Progenitor cell of endocrine pancreas (in vitro differentiated cells): ENCODE data around the gene LRMDA. TPM values are rescaled to one million over a fixed set of nuclear protein-coding genes. Genes with fewer than 3 reads are reported as not detected.

ENCODE experiments used
- DNase-seq: peaks from one replicate; pipeline ENCODE4 v3.0.0; 2021; ENCODE audit warnings: low spot score; ENCODE audit not compliant: unreplicated experiment
- H3K27ac Mint-ChIP-seq: 2 replicates; pipeline ENCODE4 v1.8.0; 2021; ENCODE audit warnings: mild to moderate bottlenecking, moderate library complexity, mixed read lengths
- H3K27me3 Mint-ChIP-seq: 2 replicates; pipeline ENCODE4 v1.8.0; 2021; ENCODE audit warnings: mixed read lengths
- H3K36me3 Mint-ChIP-seq: 2 replicates; pipeline ENCODE4 v1.8.0; 2022; ENCODE audit warnings: mixed read lengths; ENCODE audit not compliant: insufficient read depth
- H3K4me1 Mint-ChIP-seq: 2 replicates; pipeline ENCODE4 v1.8.0; 2021; ENCODE audit warnings: low read depth, mixed read lengths
- H3K4me3 Mint-ChIP-seq: 2 replicates; pipeline ENCODE4 v1.8.0; 2021; ENCODE audit warnings: low read depth, mild to moderate bottlenecking, moderate library complexity, mixed read lengths
- H3K9me3 Mint-ChIP-seq: 2 replicates; pipeline ENCODE4 v1.8.0; 2021; ENCODE audit warnings: low read depth, mixed read lengths
- total RNA-seq: library from RNA; stranded (reverse); gene quantifications from 2 replicates; pipeline ENCODE4 v1.2.1, GENCODE V29; 2021
- TF ChIP-seq, protein P1 (sequence below): fragments of 200-600 bp; sonication (generic); IDR thresholded peaks from one replicate; pipeline ENCODE4 v1.5.0; 2021; ENCODE audit warnings: antibody characterized with exemption, mild to moderate bottlenecking; ENCODE audit not compliant: unreplicated experiment

LRMDA gene
- total RNA-seq, 1 donor from 2014 or later = 6.5 TPM

GRCh38 chr10:75916906-75917305 is 485.5 kb downstream of the LRMDA start:
- Mint-ChIP-seq H3K4me1 (peaks cover 1% of the 10 kb centered on the region), H3K27me3 (peaks cover 44% of the 10 kb centered on the region), H3K27ac (no peak overlapping the region), H3K9me3 (no peaks in the 10 kb centered on the region), H3K36me3 (no peaks in the 10 kb centered on the region), H3K4me3 (no peak overlapping the region)
- DNase-seq = no peak
- TF ChIP-seq, protein P1, sequence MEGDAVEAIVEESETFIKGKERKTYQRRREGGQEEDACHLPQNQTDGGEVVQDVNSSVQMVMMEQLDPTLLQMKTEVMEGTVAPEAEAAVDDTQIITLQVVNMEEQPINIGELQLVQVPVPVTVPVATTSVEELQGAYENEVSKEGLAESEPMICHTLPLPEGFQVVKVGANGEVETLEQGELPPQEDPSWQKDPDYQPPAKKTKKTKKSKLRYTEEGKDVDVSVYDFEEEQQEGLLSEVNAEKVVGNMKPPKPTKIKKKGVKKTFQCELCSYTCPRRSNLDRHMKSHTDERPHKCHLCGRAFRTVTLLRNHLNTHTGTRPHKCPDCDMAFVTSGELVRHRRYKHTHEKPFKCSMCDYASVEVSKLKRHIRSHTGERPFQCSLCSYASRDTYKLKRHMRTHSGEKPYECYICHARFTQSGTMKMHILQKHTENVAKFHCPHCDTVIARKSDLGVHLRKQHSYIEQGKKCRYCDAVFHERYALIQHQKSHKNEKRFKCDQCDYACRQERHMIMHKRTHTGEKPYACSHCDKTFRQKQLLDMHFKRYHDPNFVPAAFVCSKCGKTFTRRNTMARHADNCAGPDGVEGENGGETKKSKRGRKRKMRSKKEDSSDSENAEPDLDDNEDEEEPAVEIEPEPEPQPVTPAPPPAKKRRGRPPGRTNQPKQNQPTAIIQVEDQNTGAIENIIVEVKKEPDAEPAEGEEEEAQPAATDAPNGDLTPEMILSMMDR = no peak

DNA sequence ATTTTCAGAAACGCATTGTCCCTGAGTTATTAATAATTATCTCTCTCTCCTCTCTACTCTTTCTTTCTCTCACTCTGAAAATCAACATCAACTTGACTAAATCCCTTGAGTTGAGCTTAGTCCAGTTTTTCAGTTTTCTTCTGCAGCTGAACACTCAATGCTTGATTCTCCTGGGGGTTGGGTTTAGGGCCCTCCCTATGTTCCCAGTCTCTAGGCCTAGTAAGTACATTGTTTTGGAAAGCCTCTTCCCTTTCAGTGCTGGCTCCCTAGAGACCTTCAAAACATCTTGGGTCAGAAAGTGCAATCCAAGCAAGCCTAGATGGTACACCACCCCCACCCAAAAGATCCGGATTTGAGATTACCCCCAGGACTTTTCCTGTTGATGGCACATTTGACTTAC is 488.5 kb downstream of the LRMDA start:
- H3K9me3 Mint-ChIP-seq = no peaks in the 10 kb centered on the region
- H3K4me1 Mint-ChIP-seq = no peaks in the 10 kb centered on the region
- peaks cover 29% of the 10 kb centered on the region for H3K27me3 Mint-ChIP-seq
- H3K4me3 Mint-ChIP-seq = no peak overlapping the region
- no peak for DNase-seq
- TF ChIP-seq, protein P1 = no peak
- no peak overlapping the region for H3K27ac Mint-ChIP-seq
- H3K36me3 Mint-ChIP-seq = no peaks in the 10 kb centered on the region

GRCh38 chr10:75922435-75922834 is 491.0 kb downstream of the LRMDA start:
- H3K4me1 Mint-ChIP-seq = no peaks in the 10 kb centered on the region
- no peaks in the 10 kb centered on the region for H3K36me3 Mint-ChIP-seq
- no peaks in the 10 kb centered on the region for H3K9me3 Mint-ChIP-seq
- DNase-seq = no peak
- peaks cover 36% of the 10 kb centered on the region for H3K27me3 Mint-ChIP-seq
- no peak overlapping the region for H3K27ac Mint-ChIP-seq
- no peak overlapping the region for H3K4me3 Mint-ChIP-seq
- TF ChIP-seq, protein P1 = no peak

- H3K27me3 Mint-ChIP-seq = peaks cover 25% of the 10 kb centered on the region
- H3K9me3 Mint-ChIP-seq = no peaks in the 10 kb centered on the region
- TF ChIP-seq, protein P1 = no peak
- no peak for DNase-seq
- H3K4me1 Mint-ChIP-seq = no peaks in the 10 kb centered on the region
- H3K36me3 Mint-ChIP-seq = no peaks in the 10 kb centered on the region
- no peak overlapping the region for H3K27ac Mint-ChIP-seq
- H3K4me3 Mint-ChIP-seq = no peak overlapping the region
Observed at GRCh38 chr10:75924309-75924902, 493.0 kb downstream of the LRMDA start.

GRCh38 chr10:75925999-75926398 is 494.6 kb downstream of the LRMDA start:
- no peaks in the 10 kb centered on the region for H3K9me3 Mint-ChIP-seq
- TF ChIP-seq, protein P1 = no peak
- H3K4me3 Mint-ChIP-seq = no peak overlapping the region
- H3K36me3 Mint-ChIP-seq = no peaks in the 10 kb centered on the region
- no peaks in the 10 kb centered on the region for H3K4me1 Mint-ChIP-seq
- H3K27me3 Mint-ChIP-seq = peaks cover 21% of the 10 kb centered on the region
- DNase-seq = no peak
- no peak overlapping the region for H3K27ac Mint-ChIP-seq
